Calu3 (cell line): ENCODE data around the gene SLC5A3. TPM values are rescaled to one million over a fixed set of nuclear protein-coding genes. Genes with fewer than 3 reads are reported as not detected.

ENCODE experiments used
- BruUV-seq: library from RNA; stranded (reverse); fragments of 400-500 nt; replicated peaks from 2 replicates; lab custom pipeline; 2021; lab: Mats Ljungman, UMichigan
- CTCF ChIA-PET: fragments of 300-600 bp; sonication (Branson Sonifier 250); formaldehyde crosslinking; loops from one replicate; lab custom pipeline; 2022; ENCODE audit warnings: antibody characterized with exemption; lab: Charles Lee
- DNase-seq: peaks from one replicate; pipeline ENCODE4 v3.0.0; 2022
- H3K27ac Mint-ChIP-seq: one replicate; pipeline ENCODE4 v1.8.0; 2022; ENCODE audit warnings: mixed read lengths; ENCODE audit not compliant: unreplicated experiment
- H3K27me3 Mint-ChIP-seq: one replicate; pipeline ENCODE4 v1.8.0; 2022; ENCODE audit warnings: mixed read lengths; ENCODE audit not compliant: unreplicated experiment
- H3K36me3 Mint-ChIP-seq: one replicate; pipeline ENCODE4 v1.8.0; 2022; ENCODE audit warnings: mild to moderate bottlenecking, moderate library complexity, mixed read lengths; ENCODE audit not compliant: insufficient read depth, unreplicated experiment
- H3K4me1 Mint-ChIP-seq: one replicate; pipeline ENCODE4 v1.8.0; 2022; ENCODE audit warnings: mild to moderate bottlenecking, low read depth, mixed read lengths; ENCODE audit not compliant: unreplicated experiment
- H3K4me3 Mint-ChIP-seq: one replicate; pipeline ENCODE4 v1.8.0; 2022; ENCODE audit warnings: mild to moderate bottlenecking, low read depth, moderate library complexity, mixed read lengths; ENCODE audit not compliant: unreplicated experiment
- H3K9me3 Mint-ChIP-seq: one replicate; pipeline ENCODE4 v1.8.0; 2022; ENCODE audit warnings: low read depth, mixed read lengths; ENCODE audit not compliant: unreplicated experiment
- CTCF ChIP-seq: fragments of 200-600 bp; IDR thresholded peaks from one replicate; pipeline ENCODE4 v1.8.0; 2022; ENCODE audit warnings: antibody characterized with exemption; ENCODE audit not compliant: unreplicated experiment
- intact Hi-C: fragments of 100-400 bp; cut with micrococcal nuclease; formaldehyde crosslinking; loops from one replicate; pipeline ENCODE4 v1.10.0; 2022; ENCODE audit not compliant: unreplicated experiment
- total RNA-seq: library from RNA; stranded (reverse); gene quantifications from 2 replicates; pipeline ENCODE4 v1.2.3, GENCODE V29; 2022

SLC5A3 gene
- total RNA-seq, 1 experiment from 2014 or later: 15.8 TPM

DNA sequence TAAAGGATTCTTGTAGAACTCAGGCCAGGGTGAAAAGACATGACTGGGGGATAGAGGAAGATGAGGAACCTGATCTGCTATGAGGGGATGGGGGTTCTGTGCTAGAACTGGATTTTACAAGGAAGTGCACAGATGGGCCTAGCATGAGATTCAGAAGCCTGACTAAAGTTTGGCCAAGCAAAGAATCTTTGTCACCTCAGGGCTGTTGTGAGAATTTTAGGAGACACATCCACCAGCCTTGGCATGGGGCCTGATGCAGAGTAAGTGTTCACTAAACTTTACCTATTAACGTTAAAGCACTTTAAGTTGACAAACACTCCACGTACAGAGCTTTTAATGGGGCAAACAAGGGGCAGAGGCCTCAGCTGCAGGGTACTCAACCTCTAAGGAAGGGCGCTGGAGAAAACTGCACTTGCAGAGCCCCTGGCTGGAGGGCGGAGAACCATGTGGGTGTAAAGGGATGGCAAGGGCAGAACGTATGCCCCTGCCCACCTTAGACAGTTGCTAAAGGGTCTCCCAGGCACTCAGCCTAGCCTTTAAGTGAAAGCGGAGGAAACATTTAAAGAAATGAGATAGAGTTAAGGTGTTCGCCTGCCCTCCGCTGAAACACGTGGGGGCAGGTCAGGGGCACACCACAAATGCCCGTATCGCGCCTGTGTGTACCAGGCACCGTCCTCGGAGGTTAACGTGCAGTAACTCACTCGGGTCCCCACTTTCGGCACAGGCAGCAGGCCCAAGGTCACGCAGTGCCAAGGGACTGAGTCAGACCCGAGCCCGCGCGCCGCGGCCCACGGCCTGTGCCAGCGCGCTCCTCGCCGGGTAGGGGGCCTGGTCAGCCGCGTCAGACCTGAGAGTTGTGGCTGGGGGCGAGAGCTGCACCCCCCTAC is 990 bp upstream of the SLC5A3 start:
- peaks cover 13% of the 10 kb centered on the region for H3K27me3 Mint-ChIP-seq
- intact Hi-C loops: no loop called here
- H3K4me3 Mint-ChIP-seq: peak overlapping the region; percentile 80
- peaks cover 11% of the 10 kb centered on the region for H3K4me1 Mint-ChIP-seq
- H3K9me3 Mint-ChIP-seq: no peaks in the 10 kb centered on the region
- DNase-seq: no peak
- CTCF ChIA-PET: interaction anchor here (0.9 kb wide), 1 partner anchor 136 kb away, joined by 3 read pairs; no protein-coding TSS in a partner anchor
- no TSS peak for BruUV-seq
- H3K36me3 Mint-ChIP-seq: peaks cover 35% of the 10 kb centered on the region
- no peak for TF ChIP-seq CTCF
- peak overlapping the region; percentile 86 for H3K27ac Mint-ChIP-seq

DNA sequence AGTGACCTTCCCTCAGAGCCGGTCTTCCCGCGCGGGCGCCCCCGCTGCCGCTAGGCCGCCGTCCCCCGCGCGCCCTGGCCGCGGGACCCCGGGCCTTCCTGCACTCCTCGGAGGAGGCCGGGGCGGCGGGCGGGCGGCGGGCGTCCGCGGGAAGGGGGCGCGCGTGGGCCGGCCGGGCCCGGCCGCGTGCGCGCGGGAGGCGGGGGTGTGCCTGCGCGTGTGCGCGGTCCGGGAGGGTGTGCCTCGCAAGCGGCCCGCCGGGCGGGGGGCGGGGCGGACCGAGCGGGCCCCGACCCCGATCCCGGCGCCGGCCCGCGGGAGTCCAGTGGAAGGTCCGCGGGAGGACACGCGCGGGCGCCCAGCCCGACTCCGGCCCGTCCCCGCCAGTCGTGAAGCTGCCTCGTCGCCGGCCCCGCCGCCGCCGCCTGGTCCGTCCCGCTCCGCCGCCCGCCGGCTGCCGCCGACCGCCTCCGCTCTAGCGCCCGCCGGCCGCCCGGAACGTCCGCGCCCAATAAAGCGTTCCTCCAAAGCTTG is 438 bp downstream of the SLC5A3 start:
- H3K36me3 Mint-ChIP-seq: peaks cover 40% of the 10 kb centered on the region
- TF ChIP-seq CTCF: no peak
- intact Hi-C loops: no loop called here
- H3K27ac Mint-ChIP-seq: peak overlapping the region; percentile 84
- BruUV-seq: no TSS peak
- peak overlapping the region; percentile 80 for H3K4me3 Mint-ChIP-seq
- DNase-seq: peak; percentile 12
- H3K4me1 Mint-ChIP-seq: peaks cover 11% of the 10 kb centered on the region
- no peaks in the 10 kb centered on the region for H3K9me3 Mint-ChIP-seq
- H3K27me3 Mint-ChIP-seq: peaks cover 11% of the 10 kb centered on the region
- CTCF ChIA-PET: interaction anchor here (0.9 to 1.3 kb wide), 2 partner anchors 137 to 149 kb away, joined by 3 to 4 read pairs; no protein-coding TSS in a partner anchor

DNA sequence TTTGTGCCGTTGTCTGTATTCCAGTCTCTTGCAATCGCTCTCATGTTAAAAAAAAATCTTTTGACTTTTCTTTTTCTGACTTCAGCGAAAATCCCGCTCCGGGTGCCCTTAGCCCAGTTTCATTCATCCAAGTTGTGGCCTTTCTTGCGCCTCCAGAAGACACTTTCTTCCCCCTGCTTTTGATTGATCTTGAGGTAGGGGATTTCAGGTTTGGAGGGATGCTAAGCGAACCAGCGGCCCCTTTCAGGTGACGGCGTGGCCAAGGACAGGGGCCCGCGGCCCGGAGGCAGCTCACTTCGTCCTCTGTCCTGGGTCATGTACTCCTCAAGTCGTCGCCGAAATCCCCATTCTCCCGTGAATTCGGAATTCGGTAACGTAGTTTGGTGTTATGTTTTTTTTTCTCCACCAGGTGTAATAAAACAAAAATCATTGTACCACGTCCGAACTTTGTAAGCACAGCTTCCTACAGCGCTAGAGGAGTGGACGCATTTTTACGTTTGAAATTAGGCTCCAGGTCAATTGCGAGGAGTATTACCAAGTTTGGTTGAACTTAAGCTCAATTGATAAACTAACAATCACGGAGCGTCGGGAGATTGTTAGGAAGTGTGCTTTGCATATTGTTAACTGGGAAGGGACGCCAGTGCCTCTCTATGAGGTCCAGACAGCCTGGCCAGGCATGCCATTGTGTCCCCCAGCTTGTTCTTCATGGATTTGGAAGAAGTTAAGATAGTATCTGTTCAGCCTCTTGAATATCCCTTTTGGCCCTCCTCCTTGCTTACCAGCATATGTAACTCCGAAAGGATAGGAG is 1.1 kb downstream of the SLC5A3 start:
- Mint-ChIP-seq H3K27me3 (peaks cover 5% of the 10 kb centered on the region), H3K36me3 (peaks cover 40% of the 10 kb centered on the region), H3K4me1 (peaks cover 12% of the 10 kb centered on the region), H3K27ac (peak overlapping the region; percentile 84), H3K9me3 (no peaks in the 10 kb centered on the region), H3K4me3 (peak overlapping the region; percentile 80)
- TSS peak; percentile 44 for BruUV-seq
- DNase-seq: no peak
- intact Hi-C loops: loop anchor here (5.0 kb wide), 1 partner anchor 152 kb away; no protein-coding TSS in a partner anchor
- no peak for TF ChIP-seq CTCF
- CTCF ChIA-PET: interaction anchor here (1.3 kb wide), 1 partner anchor 150 kb away, joined by 4 read pairs; no protein-coding TSS in a partner anchor

DNA sequence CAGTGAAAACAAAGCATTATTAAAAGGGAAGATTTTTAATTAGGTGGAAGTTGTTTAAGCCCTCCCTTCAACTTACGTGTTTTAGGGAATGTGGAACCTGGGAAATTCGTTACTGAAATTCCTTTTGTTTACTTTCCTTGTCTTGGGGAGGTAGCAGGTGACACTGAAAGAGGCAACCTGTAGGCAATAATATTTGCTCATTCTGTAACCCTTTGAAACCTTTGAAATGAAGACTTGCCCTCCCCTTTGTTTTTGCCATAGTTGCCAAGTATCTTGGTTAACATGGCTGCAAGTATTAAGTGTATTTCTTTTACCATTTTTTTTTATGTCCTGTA is 1.7 kb downstream of the SLC5A3 start:
- intact Hi-C loops: loop anchor here (5.0 kb wide), 1 partner anchor 153 kb away; no protein-coding TSS in a partner anchor

More for the DNA sequence above, 1.7 kb downstream of the SLC5A3 start:
- BruUV-seq: no TSS peak
- no peak for DNase-seq
- Mint-ChIP-seq H3K9me3 (no peaks in the 10 kb centered on the region), H3K27ac (peak overlapping the region; percentile 84), H3K4me3 (peak overlapping the region; percentile 80), H3K4me1 (peaks cover 18% of the 10 kb centered on the region), H3K36me3 (peaks cover 45% of the 10 kb centered on the region), H3K27me3 (no peaks in the 10 kb centered on the region)
- CTCF ChIA-PET: interaction anchor here (0.6 to 1.3 kb wide), 2 partner anchors 101 to 151 kb away, joined by 3 to 4 read pairs; no protein-coding TSS in a partner anchor
- no peak for TF ChIP-seq CTCF
